Transverse colon (tissue), 4 donors: Measurements from ENCODE around the gene WNT5A.

Source experiments
- CTCF ChIP-seq, 5 experiments: fragments of 200-600 bp in 3 of 5; fragments of 450-650 bp in 2 of 5; sonication (generic) in 3 of 5; IDR thresholded peaks; 1 replicate in 2 of 5; 2 replicates in 3 of 5; pipeline ENCODE4 v1.5.1; 2016 to 2017; ENCODE audit warnings: antibody characterized with exemption in 5 of 5, inconsistent platforms in 3 of 5, mild to moderate bottlenecking in 2 of 5, moderate library complexity in 1 of 5
- POLR2A ChIP-seq: fragments of 450-650 bp; IDR thresholded peaks from one replicate; pipeline ENCODE4 v1.6.1; 2016; ENCODE audit warnings: antibody characterized with exemption, mild to moderate bottlenecking, moderate library complexity
- POLR2AphosphoS5 ChIP-seq, 3 donors: sonication (generic); formaldehyde crosslinking; IDR thresholded peaks; one replicate each; pipeline ENCODE4 v1.6.1; 2016; ENCODE audit warnings: antibody characterized with exemption in 3 of 3

GRCh38 chr3:55519019-55519418, 31.9 kb upstream of the WNT5A start:
- no peak for TF ChIP-seq POLR2AphosphoS5 (IDR thresholded peaks at IDR 0.05)
- TF ChIP-seq CTCF (IDR thresholded peaks at IDR 0.05), result no peak
- TF ChIP-seq POLR2A, result no peak
